T47D (cell line): ENCODE measurements around the gene TSACC.

ENCODE experiments used
- DNase-seq, 2 experiments: peaks; one replicate each; pipeline versions ENCODE4 v3.0.0 to v3.0.0-alpha.2; 2011 to 2012; ENCODE audit warnings: low read depth in 1 of 2, low spot score in 1 of 2
- JUND ChIP-seq: IDR thresholded peaks from 2 replicates; pipeline ENCODE4 v1.6.1; 2012; ENCODE audit warnings: low read depth
- in situ Hi-C: cut with HindIII; loops from 2 replicates; pipeline ENCODE4 v1.10.0; 2016; ENCODE audit warnings: low sequenced_read_pairs, low pct_unique_long_range_greater_than_20kb

TSACC gene

GRCh38 chr1:156338180-156338976, at the start of gene TSACC, which contains the start of gene CCT3:
Gene TSACC (plus strand): TSS chr1:156338526. CDS start chr1:156339758, 1,232 bp downstream.
Gene CCT3 (minus strand): TSS chr1:156338292. CDS start chr1:156338184, 108 bp downstream.
- no peak for TF ChIP-seq JUND
- in situ Hi-C loops, result no loop called here
- peak; percentile 98 to 100 for DNase-seq

- in situ Hi-C loops, result no loop called here
- no peak for DNase-seq
- TF ChIP-seq JUND, result no peak
Measured at GRCh38 chr1:156289857-156290256, 48.5 kb upstream of the TSACC start.

GRCh38 chr1:156291226-156292061, 46.9 kb upstream of the TSACC start:
- TF ChIP-seq JUND, result no peak
- in situ Hi-C loops, result no loop called here
- DNase-seq, result no peak

- no peak for TF ChIP-seq JUND
- no peak for DNase-seq
- in situ Hi-C loops, result no loop called here
Measured at GRCh38 chr1:156293098-156293434, 45.3 kb upstream of the TSACC start.

- no peak for DNase-seq
- in situ Hi-C loops, result no loop called here
- no peak for TF ChIP-seq JUND
Measured at GRCh38 chr1:156293895-156294294, 44.4 kb upstream of the TSACC start.

- no peak for TF ChIP-seq JUND
- peak; percentile 77 to 78 for DNase-seq
- in situ Hi-C loops, result no loop called here
Measured at GRCh38 chr1:156295391-156295947, 42.9 kb upstream of the TSACC start, which contains the start of gene GLMP. Gene GLMP (minus strand): TSS chr1:156295679. CDS start chr1:156295645, 34 bp downstream.

GRCh38 chr1:156298852-156299357, 39.4 kb upstream of the TSACC start, which contains the start of gene VHLL:
Gene VHLL (minus strand): TSS chr1:156299307. CDS start chr1:156299189, 118 bp downstream.
- no peak for TF ChIP-seq JUND
- in situ Hi-C loops, result no loop called here
- no peak for DNase-seq

GRCh38 chr1:156303241-156303640, 35.1 kb upstream of the TSACC start:
- no peak for DNase-seq
- in situ Hi-C loops, result no loop called here
- no peak for TF ChIP-seq JUND

GRCh38 chr1:156305215-156305614, 33.1 kb upstream of the TSACC start:
- TF ChIP-seq JUND, result no peak
- in situ Hi-C loops, result no loop called here
- no peak for DNase-seq

- no peak for TF ChIP-seq JUND
- no peak for DNase-seq
- in situ Hi-C loops, result no loop called here
Measured at GRCh38 chr1:156308078-156308477, 30.2 kb upstream of the TSACC start.

- in situ Hi-C loops, result no loop called here
- no peak for DNase-seq
- TF ChIP-seq JUND, result no peak
Measured at GRCh38 chr1:156310962-156311361, 27.4 kb upstream of the TSACC start.

GRCh38 chr1:156316909-156317308, 21.4 kb upstream of the TSACC start:
- in situ Hi-C loops, result no loop called here
- no peak for TF ChIP-seq JUND
- DNase-seq, result no peak

- in situ Hi-C loops, result no loop called here
- peak in 1 of 2 experiments; percentile 57 for DNase-seq
- TF ChIP-seq JUND, result no peak
Measured at GRCh38 chr1:156319664-156320063, 18.7 kb upstream of the TSACC start.
